NB4 (cell line): ENCODE data around the gene GLIPR1L1.

Source experiments
- DNase-seq: peaks from one replicate; pipeline ENCODE4 v3.0.0; 2010; ENCODE audit warnings: low read depth
- H3K4me3 ChIP-seq: one replicate; pipeline ENCODE4 v1.5.1; 2011; ENCODE audit warnings: mild to moderate bottlenecking, low read depth, low read length, moderate library complexity
- CTCF ChIP-seq: IDR thresholded peaks from one replicate; pipeline ENCODE4 v1.5.1; 2012; ENCODE audit warnings: low read depth, low read length
- MAX ChIP-seq: IDR thresholded peaks from 2 replicates; pipeline ENCODE4 v1.6.1; 2011; ENCODE audit warnings: low read depth, low read length
- MYC ChIP-seq: IDR thresholded peaks from 2 replicates; pipeline ENCODE4 v1.6.1; 2011; ENCODE audit warnings: low read depth, low read length
- POLR2A ChIP-seq: IDR thresholded peaks from 2 replicates; pipeline ENCODE4 v1.6.1; 2011; ENCODE audit warnings: mild to moderate bottlenecking; ENCODE audit not compliant: insufficient read length; ENCODE audit errors: extremely low read depth

The GLIPR1L1 gene

GRCh38 chr12:75294797-75295196 is 39.7 kb upstream of the GLIPR1L1 start:
- no peak for TF ChIP-seq MAX
- TF ChIP-seq MYC = no peak
- no peak for TF ChIP-seq POLR2A
- TF ChIP-seq CTCF = no peak
- H3K4me3 ChIP-seq = no peak overlapping the region
- DNase-seq = no peak

GRCh38 chr12:75302225-75302624 is 32.2 kb upstream of the GLIPR1L1 start:
- no peak for DNase-seq
- TF ChIP-seq POLR2A = no peak
- TF ChIP-seq MYC = no peak
- no peak for TF ChIP-seq MAX
- no peak for TF ChIP-seq CTCF
- no peak overlapping the region for H3K4me3 ChIP-seq

DNA sequence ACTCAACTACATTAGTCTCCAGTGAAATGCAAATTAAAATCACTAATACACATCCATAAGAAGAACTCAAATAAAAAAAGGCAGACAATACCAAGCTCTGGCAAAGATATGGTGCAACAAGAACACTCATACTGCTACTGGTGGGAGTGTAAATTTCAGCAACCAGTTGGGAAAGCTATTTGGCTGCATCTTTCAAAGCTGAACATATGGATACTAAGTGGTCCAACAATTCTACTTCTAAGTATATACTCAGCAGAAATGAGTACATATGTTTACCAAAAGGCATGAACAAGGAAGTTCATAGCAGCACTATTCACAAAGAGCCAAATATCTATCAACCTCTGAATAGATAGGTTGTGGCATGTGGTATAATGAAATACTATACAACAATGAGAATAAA is 31.7 kb upstream of the GLIPR1L1 start:
- no peak for DNase-seq
- no peak overlapping the region for H3K4me3 ChIP-seq
- no peak for TF ChIP-seq POLR2A
- no peak for TF ChIP-seq MAX
- TF ChIP-seq CTCF = no peak
- TF ChIP-seq MYC = no peak

GRCh38 chr12:75305412-75306332 is 28.8 kb upstream of the GLIPR1L1 start:
- TF ChIP-seq POLR2A (no peak), CTCF (no peak), MAX (no peak), MYC (no peak)
- DNase-seq = no peak
- H3K4me3 ChIP-seq = no peak overlapping the region

GRCh38 chr12:75308279-75308678 is 26.2 kb upstream of the GLIPR1L1 start:
- DNase-seq = no peak
- TF ChIP-seq MYC (no peak), CTCF (no peak), MAX (no peak), POLR2A (no peak)
- H3K4me3 ChIP-seq = no peak overlapping the region
